Activated CD4-positive, alpha-beta T cell treated with anti-CD3 and anti-CD28 coated beads, Interleukin-10, Interleukin-2, amounts not matched to agents 100 ng/mL and 50 ng/mL, durations not matched to agents 16 hours and 8 hours (primary cell): Measurements from ENCODE around the gene MAPKAP1.

Experiments
- DNase-seq: peaks from one replicate; pipeline ENCODE4 v3.0.0-alpha.2; 2020

Gene MAPKAP1

GRCh38 chr9:125472926-125473701, 233.9 kb downstream of the MAPKAP1 start:
- DNase-seq = no peak

DNA sequence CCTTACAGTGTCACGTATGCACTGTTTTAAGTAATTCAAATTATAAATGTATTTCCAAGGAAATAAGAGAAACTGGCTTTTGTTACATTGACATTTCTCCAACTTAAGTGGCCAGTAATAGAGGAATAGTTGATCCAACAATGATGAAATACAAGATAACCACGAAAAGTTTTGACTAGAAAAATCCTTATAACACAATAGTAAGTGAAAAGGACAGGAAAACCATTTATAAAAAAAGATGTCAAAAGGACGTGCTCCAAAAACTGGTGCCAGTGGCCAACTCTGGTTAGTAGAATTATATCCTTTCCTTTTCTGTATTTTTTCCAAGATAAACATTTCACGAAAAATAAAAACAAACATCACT, 234.5 kb downstream of the MAPKAP1 start:
- no peak for DNase-seq

- DNase-seq = no peak
These were observed 236.0 kb downstream of the MAPKAP1 start for GRCh38 chr9:125470767-125471580.

DNA sequence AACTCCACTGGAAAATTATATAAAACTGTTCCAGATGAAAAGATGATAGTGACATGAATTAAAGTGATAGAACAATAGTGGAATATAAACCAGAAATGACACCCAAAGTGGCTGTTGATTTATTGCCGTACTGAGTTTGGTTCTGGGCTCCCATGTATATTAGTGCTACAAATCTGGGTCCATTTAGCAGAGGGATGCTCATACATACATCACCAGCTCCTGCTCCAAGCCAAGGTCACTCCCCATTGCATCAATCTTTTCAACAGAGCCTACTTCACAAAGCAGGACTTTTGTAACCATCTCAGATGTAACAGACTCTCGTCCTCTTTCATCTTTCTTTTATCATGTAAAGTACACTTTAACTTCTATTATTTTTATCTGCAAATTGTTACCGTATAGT, 236.8 kb downstream of the MAPKAP1 start:
- no peak for DNase-seq

DNA sequence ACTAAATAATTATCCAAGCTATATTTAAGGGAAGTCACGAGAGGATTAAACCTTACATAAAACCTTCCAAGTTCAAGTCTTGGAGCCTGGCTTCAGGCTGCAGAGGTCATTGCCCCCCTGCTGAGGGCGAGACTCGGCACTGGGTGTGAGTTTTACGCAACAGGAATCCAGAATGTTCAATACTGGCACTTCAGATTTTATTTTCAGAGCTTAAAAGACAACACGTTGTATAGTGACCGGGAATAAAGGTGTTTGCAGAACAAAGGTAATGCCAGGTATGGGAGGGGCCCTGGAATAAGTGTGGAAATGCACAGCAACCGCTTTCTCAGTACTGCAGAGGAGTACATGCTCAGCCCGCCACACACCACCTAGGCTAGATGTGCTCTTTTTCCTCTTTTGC, 238.4 kb downstream of the MAPKAP1 start:
- no peak for DNase-seq

- no peak for DNase-seq
These were observed 239.8 kb downstream of the MAPKAP1 start for GRCh38 chr9:125467116-125467740.

- no peak for DNase-seq
These were observed 240.6 kb downstream of the MAPKAP1 start for GRCh38 chr9:125466411-125466810.

DNA sequence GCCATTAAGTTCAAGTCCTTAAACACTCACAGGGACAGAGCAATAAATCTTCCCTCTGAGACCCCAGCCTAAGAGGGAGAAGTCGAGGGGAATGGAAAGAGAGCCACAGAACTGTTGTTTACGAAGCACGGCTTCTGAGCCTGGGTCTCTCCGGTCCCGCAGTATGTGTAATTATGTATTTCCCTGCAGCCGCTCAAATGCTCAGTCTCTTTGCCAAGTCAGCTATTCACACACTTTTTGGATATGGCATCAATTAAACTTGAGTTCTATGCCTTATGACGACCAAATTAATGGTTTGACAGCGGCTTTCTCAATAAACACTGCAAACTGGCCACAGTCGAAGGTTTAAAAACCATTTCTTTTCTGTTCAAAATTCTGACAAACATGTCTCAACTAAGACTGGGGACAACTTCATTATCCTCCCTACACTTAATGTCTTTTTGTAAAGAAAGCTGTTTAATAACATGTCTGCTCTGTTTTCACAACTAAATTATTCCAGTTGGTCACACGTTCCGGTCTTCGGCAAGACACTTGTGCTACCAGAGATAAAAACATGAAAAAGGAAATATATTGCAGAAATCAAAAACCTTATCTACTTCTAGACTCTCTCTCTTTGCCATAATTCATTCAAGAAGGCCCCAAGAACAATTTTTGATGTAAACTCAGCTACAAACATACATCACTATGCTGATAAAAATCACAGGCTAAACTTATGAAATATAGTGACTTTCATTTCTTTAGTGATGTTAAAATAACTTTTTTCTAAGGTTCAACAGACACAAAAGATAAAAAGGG, 242.2 kb downstream of the MAPKAP1 start:
- DNase-seq = no peak

DNA sequence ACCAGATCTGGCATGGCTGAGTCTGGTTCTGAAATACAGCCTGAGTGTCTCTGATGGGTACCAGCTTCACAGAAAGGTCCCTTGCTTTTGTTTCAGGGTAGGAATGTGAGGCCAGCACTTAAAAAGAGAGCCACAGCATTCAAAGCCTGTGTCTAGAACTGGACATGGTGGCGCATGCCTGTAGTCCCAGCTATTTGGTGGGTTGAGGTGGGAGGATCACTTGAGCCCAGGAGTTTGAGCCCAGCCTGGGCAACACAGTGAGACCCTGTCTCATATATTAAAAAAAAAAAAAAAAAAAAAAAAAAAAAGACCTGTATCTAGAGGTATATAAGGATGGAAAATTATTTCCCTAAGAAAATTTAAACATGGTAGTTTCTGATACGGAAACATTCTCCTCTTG, 243.1 kb downstream of the MAPKAP1 start:
- DNase-seq = no peak

DNA sequence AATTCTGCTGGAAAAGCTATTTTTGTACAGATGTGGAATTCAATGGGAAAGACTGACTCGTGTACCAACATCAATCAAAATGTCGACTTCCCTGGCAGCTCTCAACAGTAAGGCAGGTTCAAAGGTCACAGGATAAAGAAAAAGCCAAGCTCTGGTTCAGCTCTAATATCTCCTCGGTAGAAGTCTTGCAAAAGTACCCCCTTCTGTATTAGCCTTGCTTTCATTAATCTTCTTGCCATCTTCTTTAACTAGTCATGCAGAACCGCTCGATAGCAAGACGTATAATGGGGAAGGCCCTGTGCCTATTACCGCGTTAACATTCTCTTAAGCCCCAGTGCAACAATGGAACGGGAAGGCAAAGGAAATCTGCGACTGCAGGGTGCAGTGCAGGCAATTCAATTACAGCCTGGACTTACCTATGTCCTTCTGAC, 244.1 kb downstream of the MAPKAP1 start:
- no peak for DNase-seq

DNA sequence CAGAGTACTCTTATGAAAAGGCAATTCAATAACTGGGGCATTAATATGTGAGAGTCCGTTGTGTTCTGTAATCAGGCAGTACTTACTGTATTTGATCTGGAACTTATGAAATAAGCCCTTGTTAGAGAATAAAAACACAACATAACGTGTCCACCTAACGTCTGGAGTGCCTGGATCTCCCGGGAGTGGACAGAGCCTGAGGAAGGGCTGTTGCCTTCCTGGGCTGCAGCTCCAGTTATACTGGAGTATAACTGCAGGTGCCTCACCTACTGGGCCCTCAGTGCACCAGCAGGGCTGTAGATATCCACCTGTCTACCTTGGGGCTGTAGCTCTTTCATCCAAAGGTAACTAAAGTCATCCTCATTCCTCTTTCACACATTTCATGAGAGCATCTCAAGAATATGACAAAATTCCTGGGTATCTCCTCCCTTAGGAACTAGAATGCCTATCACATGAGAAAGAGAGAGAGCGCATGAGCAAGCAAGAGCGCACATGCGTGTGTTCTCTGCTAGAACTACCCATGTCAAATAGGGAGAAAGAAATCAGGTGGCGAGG, 245.3 kb downstream of the MAPKAP1 start:
- DNase-seq = no peak

GRCh38 chr9:125460883-125461635, 245.9 kb downstream of the MAPKAP1 start:
- no peak for DNase-seq

- DNase-seq = no peak
These were observed 246.7 kb downstream of the MAPKAP1 start for GRCh38 chr9:125460346-125460745.

DNA sequence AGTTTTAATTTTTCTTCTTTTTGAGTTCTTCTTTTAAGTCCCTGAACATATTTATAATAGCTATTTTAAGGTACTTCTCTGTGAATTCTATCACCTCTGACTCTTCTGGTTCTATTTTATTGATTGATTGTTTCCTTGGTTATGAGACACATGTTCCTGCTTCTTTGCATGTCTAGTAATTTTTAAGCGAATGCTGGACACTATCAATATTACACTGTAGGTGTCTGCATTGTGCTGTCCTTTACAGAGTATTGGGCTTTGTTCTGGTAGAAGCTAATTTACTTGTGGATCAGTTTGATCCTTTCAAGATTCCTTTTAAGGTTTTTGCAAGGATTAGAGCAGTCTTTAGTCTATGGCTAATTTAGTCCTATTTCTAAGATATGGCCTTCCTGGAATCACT, 249.7 kb downstream of the MAPKAP1 start:
- no peak for DNase-seq

DNA sequence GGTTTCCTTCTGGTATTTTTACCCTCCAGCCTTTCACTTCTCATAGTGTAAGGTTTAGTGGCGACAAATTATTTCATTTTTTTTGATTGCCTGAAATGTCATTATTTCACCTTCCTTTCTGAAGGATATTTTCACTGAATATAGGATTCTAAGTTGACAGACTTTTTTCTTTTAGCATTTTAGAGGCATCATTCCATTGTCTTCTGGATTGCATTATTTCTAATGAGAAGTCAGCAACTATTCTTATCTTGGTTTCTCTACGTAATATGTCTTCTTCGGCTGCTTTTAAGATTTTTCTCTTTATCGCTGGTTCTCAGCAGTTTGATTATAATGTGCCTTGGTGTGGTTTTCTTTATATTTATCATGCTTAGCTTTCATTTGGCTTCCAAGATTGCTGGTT, 251.1 kb downstream of the MAPKAP1 start:
- no peak for DNase-seq

DNA sequence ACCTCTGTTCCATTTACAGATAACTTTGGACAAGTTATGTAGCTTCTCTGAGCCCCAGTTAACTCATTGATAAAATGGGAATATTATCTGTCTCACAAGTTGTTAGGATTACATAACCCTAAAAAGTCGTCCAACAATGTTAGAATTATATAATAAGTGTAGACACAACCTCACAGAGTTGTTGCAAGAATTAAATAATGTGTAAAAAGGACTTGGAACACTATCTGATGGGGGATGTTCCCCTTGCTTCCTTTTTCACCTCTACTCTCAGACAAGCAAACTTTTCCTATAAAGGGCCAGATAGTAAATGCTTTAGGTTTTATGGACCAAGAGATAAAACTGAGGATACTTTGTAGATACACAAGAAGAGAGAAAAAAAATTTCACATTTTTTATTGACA, 251.9 kb downstream of the MAPKAP1 start:
- no peak for DNase-seq

DNA sequence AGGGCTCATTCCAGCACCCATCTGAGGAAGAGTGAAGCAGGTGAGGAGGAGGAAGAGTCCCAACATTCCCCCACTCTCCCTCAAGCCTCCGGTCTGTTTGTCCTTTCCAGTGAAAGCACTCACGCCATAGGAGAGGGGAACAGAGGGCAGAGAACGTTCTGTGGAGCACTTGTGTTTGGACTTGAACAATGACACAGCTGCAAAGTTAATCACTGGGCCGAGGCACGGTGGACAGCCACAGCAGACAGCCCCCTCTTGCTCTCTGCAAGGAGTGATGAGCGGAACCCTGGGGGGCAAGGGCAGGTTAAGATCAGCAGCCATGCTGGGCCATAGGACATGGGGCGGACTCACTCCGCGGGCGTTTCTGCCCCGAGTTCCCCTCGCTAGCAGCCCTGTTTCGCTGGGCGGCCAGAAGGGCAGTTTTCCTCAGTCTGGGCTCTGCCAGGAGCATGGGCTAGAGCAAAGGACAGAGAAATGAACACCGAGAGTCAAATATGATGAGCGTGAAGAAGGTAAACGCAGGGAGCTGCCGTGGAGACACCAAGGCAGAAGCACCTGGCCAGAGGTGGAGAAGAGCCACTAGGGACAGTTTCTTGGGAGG, 259.7 kb downstream of the MAPKAP1 start:
- DNase-seq = no peak

- no peak for DNase-seq
These were observed 260.4 kb downstream of the MAPKAP1 start for GRCh38 chr9:125446561-125447094.

DNA sequence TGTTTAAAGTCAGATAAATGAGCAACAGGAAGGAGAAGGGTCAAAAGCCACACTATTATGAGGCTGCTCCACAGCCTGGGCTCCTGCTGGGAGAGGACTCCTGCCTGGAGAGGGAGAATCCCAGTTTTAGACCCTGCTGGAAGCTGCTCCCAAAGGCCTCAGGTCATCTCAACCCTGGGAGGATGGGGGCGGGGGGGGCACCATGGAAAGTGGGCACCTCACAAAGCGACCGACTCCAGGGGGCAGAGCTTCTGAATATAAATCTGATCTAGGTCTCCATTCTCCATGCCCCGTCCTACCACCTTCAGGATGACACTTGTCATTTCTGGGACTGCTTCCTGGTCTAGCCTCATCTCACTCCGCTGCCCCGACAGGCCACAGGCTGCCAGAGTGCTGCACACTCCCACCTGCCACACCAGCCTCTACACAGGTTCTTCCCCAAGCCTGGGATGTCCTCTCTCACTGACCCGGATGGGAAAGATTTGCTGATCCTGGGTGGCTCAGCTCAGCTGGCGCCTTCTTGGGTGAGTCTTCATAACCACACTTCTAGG, 262.0 kb downstream of the MAPKAP1 start:
- no peak for DNase-seq

- no peak for DNase-seq
These were observed 262.8 kb downstream of the MAPKAP1 start for GRCh38 chr9:125444166-125444565.

GRCh38 chr9:125443367-125443766, 263.6 kb downstream of the MAPKAP1 start:
- no peak for DNase-seq
